Hepatocyte (in vitro differentiated cells): ENCODE results near the gene TACR2. TPM values are rescaled to one million over a fixed set of nuclear protein-coding genes. Genes with fewer than 3 reads are reported as not detected.

ENCODE experiments used
- DNase-seq: peaks from one replicate; pipeline ENCODE4 v3.0.0-alpha.2; 2016; ENCODE audit warnings: low spot score
- H2AFZ ChIP-seq: fragments of 200-600 bp; sonication (generic); 2 replicates; pipeline ENCODE4 v1.6.0; 2016; ENCODE audit warnings: antibody characterized with exemption, mild to moderate bottlenecking
- H3K27ac ChIP-seq: fragments of 200-600 bp; sonication (generic); 2 replicates; pipeline ENCODE4 v1.5.1; 2016; ENCODE audit warnings: mild to moderate bottlenecking
- H3K27me3 ChIP-seq: fragments of 200-600 bp; sonication (generic); 2 replicates; pipeline ENCODE4 v1.6.1; 2016
- H3K36me3 ChIP-seq: fragments of 200-600 bp; sonication (generic); replicated peaks from 2 replicates; pipeline ENCODE4 v1.5.1; 2016; ENCODE audit warnings: low read depth; ENCODE audit not compliant: insufficient read depth
- H3K4me1 ChIP-seq: fragments of 200-600 bp; sonication (generic); 2 replicates; pipeline ENCODE4 v1.5.1; 2016; ENCODE audit warnings: mild to moderate bottlenecking, moderate library complexity; ENCODE audit not compliant: insufficient read depth
- H3K4me2 ChIP-seq: fragments of 200-600 bp; sonication (generic); 2 replicates; pipeline ENCODE4 v1.6.0; 2016
- H3K4me3 ChIP-seq: fragments of 200-600 bp; sonication (generic); 2 replicates; pipeline ENCODE4 v1.5.1; 2016; ENCODE audit warnings: mild to moderate bottlenecking
- H3K79me2 ChIP-seq: fragments of 200-600 bp; sonication (generic); 2 replicates; pipeline ENCODE4 v1.6.0; 2017; ENCODE audit warnings: mild to moderate bottlenecking
- H3K9me2 ChIP-seq: fragments of 200-600 bp; sonication (generic); replicated peaks from 2 replicates; pipeline ENCODE4 v1.6.0; 2017; ENCODE audit warnings: mild to moderate bottlenecking; ENCODE audit not compliant: insufficient read depth
- H3K9me3 ChIP-seq: fragments of 200-600 bp; sonication (generic); 2 replicates; pipeline ENCODE4 v1.5.1; 2016; ENCODE audit warnings: low read depth, mild to moderate bottlenecking
- H4K20me1 ChIP-seq: fragments of 200-600 bp; sonication (generic); 2 replicates; pipeline ENCODE4 v1.6.0; 2016; ENCODE audit warnings: mild to moderate bottlenecking; ENCODE audit not compliant: insufficient read depth, poor library complexity, severe bottlenecking
- EZH2 ChIP-seq: fragments of 200-600 bp; sonication (generic); IDR thresholded peaks from 2 replicates; pipeline ENCODE4 v1.6.1; 2016; ENCODE audit warnings: antibody characterized with exemption, mild to moderate bottlenecking, borderline replicate concordance
- EZH2phosphoT487 ChIP-seq: fragments of 200-600 bp; sonication (generic); IDR thresholded peaks from one replicate; pipeline ENCODE4 v1.6.1; 2018; ENCODE audit warnings: antibody characterized with exemption, mild to moderate bottlenecking, low read depth, moderate library complexity; ENCODE audit not compliant: unreplicated experiment, severe bottlenecking
- WGBS: methylation state at CpG from one replicate; pipeline ENCODE4 v1.1.6; 2016; ENCODE audit warnings: low lambda C conversion rate; ENCODE audit errors: missing lambda C conversion rate; 5-methylcytosine and 5-hydroxymethylcytosine counted together
- polyA plus RNA-seq: library from polyadenylated mRNA; unstranded; fragments of >200 nt; fragmentation: Nextera tagmentation; extraction: Ambion mirVana; gene quantifications from 2 replicates; pipeline ENCODE4 v1.2.1, GENCODE V29; 2016
- total RNA-seq: library from RNA; depleted of rRNA; stranded (reverse); fragments of >200 nt; gene quantifications from 2 replicates; pipeline ENCODE4 v1.2.3, GENCODE V29; 2014
- TF ChIP-seq, protein P1 (sequence below): fragments of 200-600 bp; sonication (generic); IDR thresholded peaks from 2 replicates; pipeline ENCODE4 v1.5.1; 2016; ENCODE audit warnings: antibody characterized with exemption, mild to moderate bottlenecking; ENCODE audit not compliant: poor library complexity

The TACR2 gene
- total and polyA plus RNA-seq, 2 experiments from 2014 or later, result 0.07 TPM; not detected in 1

DNA sequence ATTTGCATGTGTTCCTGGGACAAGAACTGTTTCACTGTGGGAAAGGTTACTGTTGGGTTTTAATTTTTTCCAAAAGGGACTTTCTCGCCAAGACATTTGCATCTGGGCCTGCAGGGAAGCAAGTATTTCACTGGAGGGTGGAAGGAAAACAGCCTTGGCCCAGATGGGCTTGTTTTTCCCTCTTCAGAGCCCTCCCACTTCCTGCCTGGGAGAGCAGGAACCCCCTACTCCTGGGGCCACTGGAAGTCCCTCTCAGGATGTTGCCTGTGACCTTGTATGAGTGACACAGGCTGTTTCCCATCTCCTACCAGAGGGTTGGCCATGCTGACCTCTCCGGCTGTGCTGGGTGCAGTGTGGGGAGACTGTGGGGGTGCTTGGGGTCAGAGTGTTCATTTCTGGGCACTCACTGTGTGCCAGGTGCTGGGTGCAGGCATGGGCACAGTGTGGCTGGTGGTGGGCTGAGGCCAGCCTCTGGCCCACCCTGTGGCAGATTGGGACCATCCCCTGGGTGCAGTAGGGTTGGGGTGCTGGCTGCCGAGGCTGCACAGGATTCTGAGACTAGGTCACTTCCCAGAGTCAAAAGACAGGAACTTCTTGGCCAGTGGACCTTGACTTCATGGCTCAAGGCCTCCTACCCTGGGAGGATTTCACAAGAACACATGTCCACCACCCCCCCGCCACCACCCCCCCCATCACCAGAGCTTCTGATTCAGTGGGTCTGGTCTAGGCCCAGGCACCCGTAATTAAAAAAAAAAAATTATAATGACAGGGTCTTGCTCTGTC is 44.7 kb upstream of the TACR2 start:
- Histone ChIP-seq H4K20me1 (no peaks in the 10 kb centered on the region), H3K9me2 (no peaks in the 10 kb centered on the region), H2AFZ (no peak overlapping the region), H3K27ac (no peak overlapping the region), H3K9me3 (no peaks in the 10 kb centered on the region), H3K4me2 (no peak overlapping the region), H3K79me2 (peaks cover 66% of the 10 kb centered on the region), H3K4me3 (no peak overlapping the region), H3K4me1 (peaks cover 24% of the 10 kb centered on the region), H3K27me3 (no peaks in the 10 kb centered on the region), H3K36me3 (no peaks in the 10 kb centered on the region)
- DNase-seq, result no peak
- WGBS, result 93% methylated on average over 4 of the region's 5 CpGs
- TF ChIP-seq, protein P1, sequence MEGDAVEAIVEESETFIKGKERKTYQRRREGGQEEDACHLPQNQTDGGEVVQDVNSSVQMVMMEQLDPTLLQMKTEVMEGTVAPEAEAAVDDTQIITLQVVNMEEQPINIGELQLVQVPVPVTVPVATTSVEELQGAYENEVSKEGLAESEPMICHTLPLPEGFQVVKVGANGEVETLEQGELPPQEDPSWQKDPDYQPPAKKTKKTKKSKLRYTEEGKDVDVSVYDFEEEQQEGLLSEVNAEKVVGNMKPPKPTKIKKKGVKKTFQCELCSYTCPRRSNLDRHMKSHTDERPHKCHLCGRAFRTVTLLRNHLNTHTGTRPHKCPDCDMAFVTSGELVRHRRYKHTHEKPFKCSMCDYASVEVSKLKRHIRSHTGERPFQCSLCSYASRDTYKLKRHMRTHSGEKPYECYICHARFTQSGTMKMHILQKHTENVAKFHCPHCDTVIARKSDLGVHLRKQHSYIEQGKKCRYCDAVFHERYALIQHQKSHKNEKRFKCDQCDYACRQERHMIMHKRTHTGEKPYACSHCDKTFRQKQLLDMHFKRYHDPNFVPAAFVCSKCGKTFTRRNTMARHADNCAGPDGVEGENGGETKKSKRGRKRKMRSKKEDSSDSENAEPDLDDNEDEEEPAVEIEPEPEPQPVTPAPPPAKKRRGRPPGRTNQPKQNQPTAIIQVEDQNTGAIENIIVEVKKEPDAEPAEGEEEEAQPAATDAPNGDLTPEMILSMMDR, result no peak
- TF ChIP-seq EZH2, result no peak
- no peak for TF ChIP-seq EZH2phosphoT487

- Histone ChIP-seq H3K27ac (no peak overlapping the region), H3K4me2 (no peak overlapping the region), H3K79me2 (peaks cover 68% of the 10 kb centered on the region), H4K20me1 (no peaks in the 10 kb centered on the region), H3K27me3 (no peaks in the 10 kb centered on the region), H3K4me3 (no peak overlapping the region), H3K4me1 (peaks cover 24% of the 10 kb centered on the region), H3K9me2 (no peaks in the 10 kb centered on the region), H2AFZ (no peak overlapping the region), H3K9me3 (no peaks in the 10 kb centered on the region), H3K36me3 (no peaks in the 10 kb centered on the region)
- TF ChIP-seq EZH2phosphoT487, result no peak
- TF ChIP-seq EZH2, result no peak
- TF ChIP-seq, protein P1, result no peak
- DNase-seq, result no peak
- WGBS, result 95% methylated on average over 9 of the region's 9 CpGs
These were observed 44.0 kb upstream of the TACR2 start for GRCh38 chr10:69460576-69461242.

DNA sequence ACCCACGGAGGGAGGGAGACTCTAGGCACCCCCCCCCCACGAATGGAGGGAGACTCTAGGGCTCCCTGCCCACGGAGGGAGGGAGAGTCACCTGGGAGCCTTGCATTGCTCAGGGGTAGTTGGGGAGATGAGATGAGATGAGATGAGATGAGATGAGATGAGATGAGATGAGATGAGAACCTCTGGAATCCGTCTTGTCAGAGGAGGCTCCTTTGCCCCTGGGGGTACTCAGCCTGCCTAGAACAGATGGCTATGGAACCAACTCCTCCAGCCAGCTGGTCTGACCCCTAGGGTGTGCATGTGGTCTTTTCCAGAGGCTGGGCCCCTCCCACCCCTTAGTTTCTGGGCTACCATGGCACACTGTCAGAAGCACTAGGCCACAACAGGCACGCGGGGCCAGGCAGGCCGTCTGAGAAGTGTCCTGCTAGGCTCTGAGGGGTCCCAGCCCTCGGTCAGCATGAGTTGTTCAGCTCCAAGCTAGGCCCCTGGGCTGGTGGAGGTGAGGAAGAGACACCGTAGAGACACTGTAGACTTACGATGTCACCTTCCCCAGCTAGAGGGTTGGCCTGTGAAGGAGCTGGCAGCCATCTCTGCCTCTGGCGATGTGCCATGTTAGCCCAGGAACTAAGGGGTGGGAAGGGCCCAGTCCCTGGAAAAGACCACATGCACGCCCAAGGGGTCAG is 43.3 kb upstream of the TACR2 start:
- TF ChIP-seq, protein P1, result no peak
- TF ChIP-seq EZH2phosphoT487, result no peak
- no peak for TF ChIP-seq EZH2
- WGBS, result 90% methylated on average over 12 of the region's 12 CpGs

More for the DNA sequence above, 43.3 kb upstream of the TACR2 start:
- peaks cover 24% of the 10 kb centered on the region for H3K4me1 ChIP-seq
- H3K9me2 ChIP-seq, result no peaks in the 10 kb centered on the region
- no peak overlapping the region for H3K4me3 ChIP-seq
- no peak for DNase-seq
- peak overlapping the region; percentile 2 for H3K4me2 ChIP-seq
- H3K9me3 ChIP-seq, result no peaks in the 10 kb centered on the region
- H3K36me3 ChIP-seq, result no peaks in the 10 kb centered on the region
- H3K79me2 ChIP-seq, result peaks cover 66% of the 10 kb centered on the region
- no peaks in the 10 kb centered on the region for H3K27me3 ChIP-seq
- H3K27ac ChIP-seq, result peak overlapping the region; percentile 88
- no peaks in the 10 kb centered on the region for H4K20me1 ChIP-seq
- H2AFZ ChIP-seq, result no peak overlapping the region
